ENCODE measurements around the gene DTD1.

DTD1 gene

GRCh38 chr20:18587665-18588573, at the start of gene DTD1:
Gene DTD1, plus strand, starts transcription at chr20:18588054. Its CDS starts 19 bp downstream, at chr20:18588073.
- DNase-seq (ENCODE audit: low read depth): peak; percentile 87

- no peak for DNase-seq (ENCODE audit: low read depth)
These were observed 46.1 kb upstream of the DTD1 start for GRCh38 chr20:18541741-18542140.

- no peak for DNase-seq (ENCODE audit: low read depth)
These were observed 44.6 kb upstream of the DTD1 start for GRCh38 chr20:18543216-18543615.

- DNase-seq (ENCODE audit: low read depth): no peak
These were observed 43.9 kb upstream of the DTD1 start for GRCh38 chr20:18543932-18544331.

GRCh38 chr20:18545566-18545965, 42.3 kb upstream of the DTD1 start:
- DNase-seq (ENCODE audit: low read depth): no peak

GRCh38 chr20:18548465-18548864, 39.4 kb upstream of the DTD1 start:
- DNase-seq (ENCODE audit: low read depth): no peak

GRCh38 chr20:18553746-18554145, 34.1 kb upstream of the DTD1 start:
- no peak for DNase-seq (ENCODE audit: low read depth)

- peak; percentile 82 for DNase-seq (ENCODE audit: low read depth)
These were observed 20.7 kb upstream of the DTD1 start, which contains the start of gene SMIM26 for GRCh38 chr20:18566892-18567738. Gene SMIM26, plus strand, starts transcription at chr20:18567432. Its CDS starts 47 bp downstream, at chr20:18567479.

GRCh38 chr20:18567739-18568091, 20.1 kb upstream of the DTD1 start:
- DNase-seq (ENCODE audit: low read depth): no peak

GRCh38 chr20:18571009-18571408, 16.8 kb upstream of the DTD1 start:
- DNase-seq (ENCODE audit: low read depth): no peak

GRCh38 chr20:18571578-18571977, 16.3 kb upstream of the DTD1 start:
- no peak for DNase-seq (ENCODE audit: low read depth)

- no peak for DNase-seq (ENCODE audit: low read depth)
These were observed 9.9 kb upstream of the DTD1 start for GRCh38 chr20:18577942-18578341.

- no peak for DNase-seq (ENCODE audit: low read depth)
These were observed 9.3 kb upstream of the DTD1 start for GRCh38 chr20:18578581-18578980.

- DNase-seq (ENCODE audit: low read depth): no peak
These were observed 7.8 kb upstream of the DTD1 start for GRCh38 chr20:18580012-18580411.

- peak; percentile 65 for DNase-seq (ENCODE audit: low read depth)
These were observed 2.7 kb upstream of the DTD1 start for GRCh38 chr20:18585134-18585533.

GRCh38 chr20:18588574-18588933, 700 bp downstream of the DTD1 start:
- no peak for DNase-seq (ENCODE audit: low read depth)

GRCh38 chr20:18589941-18590674, 2.3 kb downstream of the DTD1 start:
- no peak for DNase-seq (ENCODE audit: low read depth)

- DNase-seq (ENCODE audit: low read depth): no peak
These were observed 8.4 kb downstream of the DTD1 start for GRCh38 chr20:18596270-18596669.

- no peak for DNase-seq (ENCODE audit: low read depth)
These were observed 21.9 kb downstream of the DTD1 start for GRCh38 chr20:18609741-18610140.

- no peak for DNase-seq (ENCODE audit: low read depth)
These were observed 23.6 kb downstream of the DTD1 start for GRCh38 chr20:18611492-18611891.

GRCh38 chr20:18613553-18613952, 25.7 kb downstream of the DTD1 start:
- no peak for DNase-seq (ENCODE audit: low read depth)

- DNase-seq (ENCODE audit: low read depth): no peak
These were observed 26.4 kb downstream of the DTD1 start for GRCh38 chr20:18614244-18614643.
